ENCODE measurements around the gene ANKRD39.
"Not testable (repeated sequence)": the region's sequence is repeated elsewhere in the genome, so short reads cannot be mapped to it uniquely, and the experiment has no call there.

Gene ANKRD39

GRCh38 chr2:96870626-96871255, 12.9 kb upstream of the ANKRD39 start:
- no peak for DNase-seq (ENCODE audit: low spot score)

- DNase-seq (ENCODE audit: low spot score): peak; percentile 46
These were observed 12.2 kb upstream of the ANKRD39 start, which contains the start of gene SEMA4C for GRCh38 chr2:96869822-96870625. Gene SEMA4C (minus strand): TSS chr2:96870080. CDS start chr2:96867886, 2,194 bp downstream.

GRCh38 chr2:96869281-96869821, 11.5 kb upstream of the ANKRD39 start:
- peak; percentile 62 for DNase-seq (ENCODE audit: low spot score)

DNA sequence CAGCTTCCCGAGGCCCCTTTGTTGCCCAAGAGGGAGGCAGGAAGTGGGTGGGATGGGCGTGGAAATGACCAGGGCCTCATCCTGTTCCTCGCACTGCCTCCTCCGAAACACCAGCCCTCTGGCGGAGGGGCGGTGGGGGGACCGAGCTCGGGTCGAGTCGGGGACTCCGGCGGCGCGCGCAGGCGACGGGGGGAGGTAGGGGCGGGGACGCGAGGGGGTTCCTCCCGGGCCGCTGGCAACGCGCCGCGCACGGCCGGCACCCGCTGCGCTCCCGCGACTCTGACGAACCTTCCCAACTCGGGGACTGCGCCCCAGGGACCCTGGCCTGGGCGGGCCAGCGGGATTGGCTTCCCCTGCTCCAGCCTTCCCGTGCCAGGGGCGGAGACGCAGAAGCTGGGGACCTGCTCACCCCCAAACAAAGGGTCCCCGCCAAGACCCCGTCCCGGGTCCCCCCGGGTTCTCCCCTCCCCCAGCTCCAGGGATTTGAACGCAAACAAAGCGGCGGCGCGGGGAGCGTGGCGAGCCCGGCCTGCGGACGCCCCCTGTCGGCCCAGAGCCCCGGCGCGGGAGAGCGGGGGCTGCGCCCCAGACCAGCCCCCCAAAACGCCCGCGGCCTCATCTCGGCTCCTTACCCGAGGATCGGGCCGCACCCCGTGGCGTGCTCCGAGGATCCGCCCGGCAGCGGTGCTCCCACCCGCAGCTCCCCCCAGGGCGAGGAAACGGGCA, 10.9 kb upstream of the ANKRD39 start:
- DNase-seq (ENCODE audit: low spot score): peak; percentile 90

- no peak for DNase-seq (ENCODE audit: low spot score)
These were observed 10.1 kb upstream of the ANKRD39 start for GRCh38 chr2:96867756-96868554.

GRCh38 chr2:96866986-96867755, 9.4 kb upstream of the ANKRD39 start:
- no peak for DNase-seq (ENCODE audit: low spot score)

DNA sequence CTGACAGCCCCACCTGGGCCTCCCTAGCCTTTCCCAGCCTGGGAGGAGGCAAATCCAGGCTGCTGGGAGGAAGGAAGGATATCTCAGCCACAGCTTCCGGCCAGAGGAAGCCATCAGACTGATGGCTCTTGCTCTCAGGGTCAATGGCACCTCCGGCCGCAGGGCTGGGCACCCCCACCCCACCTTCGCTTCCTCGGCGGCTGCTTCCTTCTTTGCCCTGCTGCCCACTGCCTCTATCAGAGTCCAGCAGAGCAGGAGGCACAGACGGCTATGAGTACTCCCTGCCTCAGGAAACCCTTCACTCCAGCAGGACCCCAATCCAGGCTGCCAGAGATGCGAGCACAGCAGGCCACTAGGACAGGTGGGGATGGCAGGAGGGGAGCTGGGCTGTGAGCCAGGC, 8.8 kb upstream of the ANKRD39 start:
- DNase-seq (ENCODE audit: low spot score): no peak

DNA sequence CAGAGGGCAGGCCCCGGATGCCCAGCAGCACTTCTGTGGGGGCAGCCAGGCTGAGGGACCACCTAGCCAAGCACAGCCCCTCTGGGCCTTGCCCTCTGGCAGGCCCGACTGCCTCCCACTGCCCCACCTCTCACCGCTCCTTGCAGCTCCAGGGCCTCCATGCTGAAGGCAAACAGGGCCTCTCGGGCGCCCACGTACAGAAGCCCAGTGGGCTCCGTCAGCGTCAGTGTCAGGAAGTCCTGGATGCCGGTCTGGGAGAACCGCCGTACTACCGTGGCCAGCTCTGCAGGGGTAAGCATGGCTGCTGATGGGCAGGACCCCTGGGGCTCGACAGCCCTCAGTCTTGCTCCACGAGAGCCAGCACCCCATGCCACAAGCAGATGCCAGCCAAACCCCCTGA, 8.3 kb upstream of the ANKRD39 start:
- DNase-seq (ENCODE audit: low spot score): no peak

GRCh38 chr2:96865654-96866053, 7.8 kb upstream of the ANKRD39 start:
- DNase-seq (ENCODE audit: low spot score): no peak

DNA sequence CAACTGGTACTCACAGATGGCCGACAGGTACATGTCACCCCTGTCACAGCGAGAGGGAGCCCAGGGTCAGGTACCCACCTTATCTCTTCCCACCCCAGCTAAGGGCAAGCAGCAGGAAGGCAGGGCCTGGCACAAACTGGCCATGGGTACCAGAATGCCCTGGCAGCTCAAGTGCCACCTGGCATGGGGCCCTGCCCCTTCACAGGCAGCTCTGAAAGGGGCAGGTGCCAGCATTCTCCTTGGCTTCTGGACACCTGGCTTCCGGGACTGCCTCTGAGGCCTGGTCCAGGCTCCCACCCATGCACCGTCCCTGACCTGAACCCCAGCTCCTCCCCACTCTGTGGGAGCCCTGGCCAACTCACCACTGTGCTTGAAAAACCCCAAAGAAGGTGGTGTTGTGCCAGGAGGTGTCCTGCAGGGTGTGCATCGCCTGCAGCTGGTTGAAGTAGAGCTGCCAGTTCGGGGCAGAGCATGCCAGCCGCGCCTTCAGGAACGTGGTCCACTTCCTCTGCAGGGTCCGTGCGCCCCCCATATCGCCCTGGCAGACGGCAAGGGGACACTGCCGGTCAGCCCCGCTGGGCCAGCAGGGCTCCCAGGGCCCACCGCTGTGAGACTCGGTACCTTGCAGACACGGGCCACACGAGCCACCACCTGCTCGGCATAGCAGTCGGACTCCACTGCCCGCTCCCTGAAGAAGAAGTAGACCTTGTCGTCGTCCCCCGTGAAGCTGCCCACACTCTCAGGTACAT, 6.7 kb upstream of the ANKRD39 start:
- no peak for DNase-seq (ENCODE audit: low spot score)

GRCh38 chr2:96863575-96864342, 5.9 kb upstream of the ANKRD39 start:
- DNase-seq (ENCODE audit: low spot score): no peak

GRCh38 chr2:96863056-96863455, 5.2 kb upstream of the ANKRD39 start:
- not testable (repeated sequence) for DNase-seq (ENCODE audit: low spot score)

DNA sequence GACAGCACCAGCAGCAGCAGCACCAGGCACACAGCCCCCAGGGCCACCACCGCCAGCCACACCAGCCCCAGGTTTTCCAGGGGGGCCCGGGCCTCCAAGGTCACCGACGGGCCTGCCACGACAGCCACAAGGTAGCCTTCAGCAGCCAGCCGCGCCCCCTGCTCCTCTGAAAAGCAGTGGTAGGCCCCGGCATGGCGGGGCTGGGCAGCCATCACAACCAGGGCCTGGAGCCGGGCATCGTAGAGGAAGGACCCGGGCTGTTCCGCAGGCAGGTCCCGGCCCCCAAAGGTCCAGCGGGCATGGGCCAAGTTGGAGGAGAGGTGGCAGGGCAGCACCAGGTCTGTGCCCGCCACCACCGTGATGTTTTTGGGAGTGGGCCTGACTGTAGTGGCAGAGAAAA, 3.3 kb upstream of the ANKRD39 start:
- DNase-seq (ENCODE audit: low spot score): no peak

DNA sequence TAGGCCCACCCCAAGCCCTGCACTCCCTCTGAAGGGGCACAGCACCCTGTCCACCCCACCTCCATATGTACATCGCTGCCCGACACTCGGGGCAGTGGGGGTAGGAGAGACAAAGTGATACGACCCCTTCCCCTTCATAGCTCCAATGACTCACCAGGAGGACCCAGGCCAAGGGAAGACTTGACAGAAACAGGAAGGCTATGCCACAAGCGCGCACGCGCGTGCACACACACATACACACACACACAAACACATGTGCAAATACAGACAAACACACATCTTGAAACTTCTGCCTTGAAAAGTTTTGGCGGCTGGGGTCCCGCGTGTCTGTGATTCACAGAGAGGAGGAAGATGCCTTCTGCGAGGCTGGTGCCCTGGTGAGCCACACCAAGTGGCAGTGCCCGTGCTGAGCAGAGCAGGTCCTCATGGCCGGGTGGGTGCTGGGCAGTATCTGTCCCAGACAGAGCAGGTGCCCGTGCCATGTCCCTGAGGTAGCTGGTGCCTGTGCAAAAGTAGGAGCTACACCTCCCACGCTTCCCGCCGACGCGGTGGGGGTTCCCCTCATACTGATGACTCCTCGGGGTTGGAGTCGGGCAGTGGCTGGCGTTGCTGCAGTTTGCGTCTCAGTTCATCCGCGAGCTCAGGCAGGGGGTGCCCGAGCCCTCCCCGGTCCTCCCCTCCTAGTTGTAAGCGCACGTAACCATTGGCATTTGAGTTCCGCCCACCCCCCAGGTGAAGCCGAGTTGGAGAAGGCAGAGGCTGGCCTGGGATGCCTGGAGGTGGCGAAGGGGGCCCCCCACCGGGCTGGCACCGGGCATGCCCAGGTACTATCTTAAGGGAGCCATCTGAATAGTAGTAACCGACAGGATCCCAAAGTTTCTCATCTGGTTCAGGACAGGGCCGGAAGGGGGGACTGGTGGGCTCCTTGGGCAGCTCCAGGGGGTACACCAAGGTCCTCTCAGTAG, 2.5 kb upstream of the ANKRD39 start:
- no peak for DNase-seq (ENCODE audit: low spot score)

DNA sequence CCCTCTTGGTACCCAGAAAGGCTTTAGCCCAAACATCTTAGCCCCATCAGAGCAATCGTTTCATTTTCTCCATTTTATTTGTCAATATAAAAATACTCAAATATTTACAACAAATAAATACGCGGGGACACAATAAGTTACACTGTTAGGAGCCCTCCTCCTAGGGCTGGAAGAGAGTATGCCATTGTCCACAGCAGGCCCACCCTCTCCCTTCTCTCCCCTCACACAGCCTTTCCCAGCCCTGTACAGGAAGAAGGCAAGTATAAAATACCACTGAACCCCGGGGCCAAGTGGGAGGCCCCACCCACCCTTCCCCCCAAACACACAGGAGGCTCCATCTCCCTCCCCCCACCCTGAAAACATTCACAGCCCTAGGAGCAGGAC, 1.9 kb upstream of the ANKRD39 start:
- no peak for DNase-seq (ENCODE audit: low spot score)

GRCh38 chr2:96859099-96859649, 1.4 kb upstream of the ANKRD39 start:
- no peak for DNase-seq (ENCODE audit: low spot score)

GRCh38 chr2:96856776-96857666, 795 bp downstream of the ANKRD39 start:
- DNase-seq (ENCODE audit: low spot score): peak; percentile 53
